GM21447 (cell line): ENCODE data around the gene COL2A1.

ENCODE experiments used
- ATAC-seq: cut with Tn5 transposase; IDR thresholded peaks from one replicate; pipeline ENCODE4 v1.9.1; 2021; ENCODE audit not compliant: unreplicated experiment

The COL2A1 gene

DNA sequence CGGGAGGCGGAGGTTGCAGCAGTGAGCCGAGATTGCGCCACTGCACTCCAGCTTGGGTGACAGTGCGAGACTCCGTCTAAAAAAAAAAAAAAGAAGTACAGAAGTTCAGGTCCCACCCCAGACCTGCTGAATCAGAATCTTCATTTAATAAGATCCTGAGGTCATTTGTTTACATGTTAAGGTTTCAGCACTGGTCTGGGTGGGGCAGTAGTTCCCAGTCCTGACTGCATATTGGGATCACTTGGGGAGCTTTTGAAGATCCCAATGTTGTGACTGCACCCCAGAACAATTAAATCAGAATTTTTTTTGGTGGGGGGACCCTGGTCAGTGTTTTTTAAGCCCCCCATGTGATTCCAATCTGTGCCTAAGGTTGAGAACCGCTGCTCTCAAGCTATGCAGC, 11.7 kb upstream of the COL2A1 start:
- no peak for ATAC-seq

DNA sequence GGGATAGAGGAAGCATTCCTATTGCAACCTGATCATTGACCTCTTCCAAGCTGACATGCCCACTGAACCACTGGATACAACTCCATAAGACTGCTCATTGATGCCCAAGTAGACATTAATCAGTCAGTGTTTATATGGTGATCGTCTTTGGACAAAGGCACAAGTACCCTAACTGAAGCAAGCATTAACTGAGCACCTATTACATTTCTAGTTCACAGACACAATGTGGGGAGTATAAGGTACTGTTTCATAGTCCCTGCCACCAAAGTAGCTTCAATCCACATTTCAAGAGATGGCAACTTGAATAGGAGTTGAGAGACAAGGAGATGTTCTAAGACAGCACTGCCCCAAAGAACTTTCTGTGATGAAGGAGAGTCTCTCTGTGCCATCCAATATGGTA, 10.9 kb upstream of the COL2A1 start:
- ATAC-seq = no peak

DNA sequence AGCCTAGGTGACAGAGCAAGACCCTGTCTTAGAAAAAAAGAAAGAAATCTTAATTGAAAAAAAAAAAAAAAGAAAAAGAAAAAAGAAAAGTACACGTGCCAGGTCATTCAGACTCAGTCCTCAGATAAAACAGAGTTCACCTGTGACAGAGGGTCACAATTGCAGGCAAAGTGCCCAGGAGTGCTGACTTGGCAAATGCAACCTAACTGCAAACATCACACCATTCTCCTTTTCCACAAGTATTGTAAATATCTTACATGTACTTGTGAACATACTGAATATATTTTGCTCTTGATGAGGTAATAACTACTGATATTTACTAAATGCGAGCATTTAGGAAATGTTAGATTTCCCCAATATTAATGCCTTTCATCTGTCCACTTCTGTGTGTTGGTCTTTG, 9.0 kb upstream of the COL2A1 start:
- ATAC-seq = no peak

DNA sequence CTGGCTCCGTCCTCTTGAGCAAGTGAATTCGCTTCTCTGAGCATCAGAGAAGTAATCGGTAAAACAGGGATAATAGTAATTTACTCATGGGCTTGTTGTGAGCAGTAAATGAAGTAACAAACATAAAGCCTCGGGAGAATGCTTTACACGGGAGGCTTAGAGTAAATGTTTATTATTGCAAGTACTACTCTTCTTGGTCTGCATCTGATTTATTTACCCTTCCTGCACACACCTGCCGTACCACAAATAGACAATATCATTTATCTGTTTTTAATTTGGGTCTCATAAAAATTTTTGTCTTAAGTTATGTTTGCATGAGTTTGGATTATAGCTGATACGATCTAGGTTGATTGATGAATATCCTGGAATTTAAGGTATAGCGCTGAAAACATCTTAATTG, 7.8 kb upstream of the COL2A1 start:
- ATAC-seq = no peak

DNA sequence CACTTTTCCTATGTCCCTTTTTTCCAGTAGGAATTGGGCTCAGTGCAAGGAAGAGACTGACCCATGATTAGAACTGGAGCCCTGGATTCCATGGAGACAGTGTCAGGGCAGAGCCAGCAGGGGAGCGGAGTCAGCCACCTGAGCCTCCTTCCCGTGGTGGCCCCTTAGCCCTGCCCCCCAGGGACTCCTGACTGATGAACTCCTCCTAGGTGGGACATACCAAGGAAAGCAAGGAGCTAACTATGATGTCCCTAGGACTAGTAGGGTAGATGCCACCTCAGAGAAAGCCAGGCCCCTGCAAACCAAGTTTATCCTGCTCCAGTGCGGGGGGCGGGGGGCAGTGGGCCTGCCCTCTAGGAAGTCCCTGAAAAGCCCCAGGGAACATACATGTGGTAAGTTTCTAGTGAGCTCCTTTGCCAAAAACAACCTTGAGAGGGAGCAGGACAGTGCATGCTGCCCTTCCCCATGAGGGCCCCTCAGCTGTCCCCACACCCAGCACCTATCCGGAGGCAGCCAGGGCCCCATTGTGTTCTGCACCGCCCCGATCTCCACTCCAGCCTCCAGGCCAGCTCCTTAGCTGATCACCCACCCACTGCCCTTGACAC, 6.2 kb upstream of the COL2A1 start:
- ATAC-seq = no peak

DNA sequence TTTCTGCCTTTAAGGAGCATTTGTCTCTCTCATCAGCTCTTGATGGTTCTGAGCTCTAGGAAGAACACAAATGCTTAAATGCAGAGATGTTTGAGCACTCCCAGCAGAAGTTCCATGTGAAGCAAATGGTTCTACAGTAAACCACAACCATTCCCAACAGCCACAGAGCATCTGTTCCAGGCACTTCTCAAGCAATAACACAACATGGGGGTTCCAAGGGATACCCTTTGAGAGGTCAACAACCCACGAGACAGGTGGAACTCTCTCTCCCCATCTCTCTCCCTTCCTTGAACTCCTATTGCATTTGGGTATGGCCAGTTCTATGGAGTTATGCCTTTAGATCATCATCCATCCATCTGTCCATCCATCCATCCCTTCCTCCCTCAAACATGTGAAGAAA, 5.2 kb upstream of the COL2A1 start:
- no peak for ATAC-seq

DNA sequence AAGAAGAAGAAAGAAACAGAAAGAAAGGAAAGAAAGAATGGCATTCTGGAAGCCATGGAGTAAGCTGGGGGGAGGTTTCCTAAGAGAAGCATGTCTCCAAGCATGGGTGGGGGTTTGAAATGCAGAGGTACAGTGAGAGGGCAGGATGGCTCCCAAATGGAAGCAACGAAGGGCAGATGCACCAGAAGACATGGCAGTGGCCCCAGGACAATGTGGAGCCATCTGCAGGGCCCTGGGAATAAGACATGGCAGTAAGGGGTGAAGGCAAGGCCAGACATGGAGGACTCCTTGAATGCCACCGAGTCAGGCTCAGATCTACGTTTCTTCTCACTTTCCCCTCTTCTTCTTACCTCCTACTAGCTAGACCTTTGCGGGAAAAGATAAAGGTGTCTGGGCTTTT, 4.7 kb upstream of the COL2A1 start:
- ATAC-seq = no peak

DNA sequence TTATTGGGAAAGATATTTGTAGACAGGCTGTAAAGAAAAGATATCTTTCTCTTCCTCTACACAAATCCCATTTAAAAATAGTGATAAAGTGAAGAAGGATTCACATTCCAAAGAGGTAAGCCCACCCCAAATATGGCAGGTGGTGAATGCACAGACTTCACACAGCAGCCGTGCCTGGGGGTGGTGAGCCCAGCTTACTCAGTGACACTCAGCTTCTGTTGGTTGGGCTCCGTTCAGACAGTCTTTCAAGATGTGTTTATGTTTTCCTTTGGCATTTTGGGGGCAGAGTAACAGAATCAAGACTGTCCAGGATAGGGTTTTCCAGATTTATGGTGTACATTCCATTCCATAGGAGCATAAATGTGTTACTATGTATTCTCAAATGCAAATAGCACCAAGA, 4.1 kb upstream of the COL2A1 start:
- no peak for ATAC-seq

DNA sequence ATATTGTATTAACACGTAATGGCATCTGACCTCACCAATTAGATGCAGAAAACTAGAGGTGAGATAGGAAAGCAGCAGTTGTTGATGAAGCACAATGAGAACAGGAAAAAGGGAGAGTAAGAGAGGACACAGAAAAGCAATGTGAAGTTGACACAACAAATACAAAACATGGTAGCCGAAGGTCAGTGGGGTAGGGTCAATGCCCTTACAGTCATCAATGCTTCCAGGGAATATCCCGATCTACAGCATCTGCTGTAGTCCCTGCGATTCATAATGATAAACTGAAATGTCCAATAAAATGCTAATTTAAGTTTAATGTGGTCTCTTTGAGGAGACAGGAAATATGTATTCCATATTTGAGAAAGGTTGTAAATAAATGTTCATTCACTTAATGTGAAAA, 2.9 kb upstream of the COL2A1 start:
- no peak for ATAC-seq

DNA sequence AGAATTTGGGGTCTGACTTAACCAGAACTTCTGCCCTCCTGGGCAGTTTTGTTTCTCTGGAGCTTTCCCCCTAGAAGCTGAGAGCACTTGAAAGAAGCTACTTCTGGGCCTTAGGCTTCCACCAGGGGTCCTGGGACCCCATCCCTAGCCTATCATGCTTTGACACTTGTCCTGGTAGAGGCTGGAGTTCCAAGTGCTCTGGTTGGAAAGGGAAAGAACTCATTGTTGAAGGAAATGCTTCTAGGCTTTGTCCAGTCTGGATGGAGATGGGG, 1.4 kb upstream of the COL2A1 start:
- ATAC-seq = no peak

DNA sequence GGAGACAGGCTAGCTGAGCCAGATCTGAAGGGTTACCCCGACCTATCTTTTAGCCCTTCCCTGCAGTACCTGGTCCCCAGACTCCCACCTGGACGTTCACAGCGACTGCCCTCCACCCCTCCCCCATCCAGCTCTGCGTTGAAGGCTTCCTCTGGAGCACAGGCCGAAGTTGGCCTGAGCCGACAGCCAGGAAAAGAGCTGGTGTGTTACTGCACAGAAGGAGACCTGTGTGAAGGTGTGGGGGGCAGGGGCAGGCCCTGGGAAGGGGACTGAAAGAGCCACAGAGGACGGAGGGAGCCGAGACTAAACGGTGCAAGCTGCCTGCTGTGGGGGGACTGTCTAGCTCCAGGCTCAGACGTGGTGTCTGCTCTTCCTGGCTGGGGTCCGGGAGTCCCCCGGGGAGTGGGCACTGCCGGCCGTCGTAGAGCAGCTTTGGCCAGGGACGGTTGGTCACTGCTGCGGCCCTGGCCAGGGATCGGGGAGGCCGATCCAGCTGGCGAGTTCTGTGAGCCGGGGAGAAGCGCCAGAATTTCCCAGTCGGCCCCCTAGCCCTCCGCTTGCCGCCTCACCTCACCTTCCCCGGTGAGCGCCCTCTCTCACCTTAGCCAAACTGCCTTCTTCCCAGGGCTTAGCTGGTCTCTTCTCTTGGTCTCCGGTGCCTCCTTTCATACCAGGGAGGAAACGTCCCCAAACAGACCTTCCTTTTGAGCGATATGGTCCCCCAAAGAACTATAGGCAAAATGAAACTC, 899 bp upstream of the COL2A1 start:
- ATAC-seq = no peak

DNA sequence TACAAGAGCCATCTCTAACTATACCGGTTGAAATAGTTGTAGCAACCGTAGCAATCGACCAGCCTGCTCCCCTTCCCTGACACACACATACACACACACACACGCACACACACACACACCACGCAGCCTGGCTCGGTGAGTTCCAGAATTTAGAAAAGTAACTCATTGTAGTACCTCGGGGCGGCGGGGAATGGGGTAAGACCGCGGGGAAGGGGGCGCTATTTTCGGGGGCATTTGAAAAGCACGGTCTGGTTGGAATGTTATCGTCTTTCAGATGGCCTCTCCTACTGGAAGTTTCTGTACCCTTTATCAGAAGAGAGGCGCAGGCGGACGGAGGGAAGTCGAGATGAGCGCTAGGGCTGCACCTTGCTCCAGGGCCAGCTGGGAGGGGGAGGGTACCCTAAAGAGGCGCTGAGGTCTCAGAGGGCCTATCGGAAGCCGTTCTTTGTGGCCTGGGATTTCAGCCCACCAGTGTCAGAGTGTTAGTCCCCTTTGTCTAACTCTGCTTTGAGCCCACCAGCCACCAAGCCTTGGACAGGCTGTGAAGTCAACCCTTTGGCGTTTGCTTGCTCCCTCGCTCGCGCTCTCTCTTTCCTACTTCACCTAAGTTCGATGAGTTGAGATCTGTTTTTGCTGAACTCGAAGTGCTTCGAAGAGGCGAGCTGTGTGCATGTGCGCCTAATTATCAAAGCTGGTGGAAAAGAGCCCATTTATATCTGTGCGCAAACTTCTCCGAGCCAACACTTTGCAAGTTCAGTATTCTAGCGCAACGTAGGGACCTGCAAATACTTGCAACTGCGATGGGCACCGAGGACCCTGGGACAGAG, 837 bp downstream of the COL2A1 start:
- no peak for ATAC-seq

DNA sequence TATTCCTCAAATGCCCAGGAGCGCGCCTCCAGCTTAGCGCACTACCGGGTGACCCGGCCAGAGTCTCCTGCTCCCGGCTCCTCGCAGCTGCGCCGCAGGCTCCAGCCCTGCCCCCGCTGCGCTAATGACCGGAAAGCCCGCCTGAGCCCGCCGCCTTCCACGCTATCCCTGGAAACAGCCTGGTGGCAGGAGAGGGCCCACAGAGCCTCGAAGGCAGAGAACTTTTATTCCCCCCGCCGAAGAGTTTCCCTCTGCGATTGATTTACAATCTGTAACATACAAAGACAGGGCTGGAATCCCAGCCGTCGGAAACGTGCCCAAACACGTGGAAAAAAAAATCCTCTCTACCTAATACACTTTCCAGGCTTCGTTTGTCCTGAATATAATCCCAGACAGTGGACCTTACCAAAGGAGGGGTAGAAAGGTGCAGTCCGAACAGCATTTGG, 1.5 kb downstream of the COL2A1 start:
- no peak for ATAC-seq

DNA sequence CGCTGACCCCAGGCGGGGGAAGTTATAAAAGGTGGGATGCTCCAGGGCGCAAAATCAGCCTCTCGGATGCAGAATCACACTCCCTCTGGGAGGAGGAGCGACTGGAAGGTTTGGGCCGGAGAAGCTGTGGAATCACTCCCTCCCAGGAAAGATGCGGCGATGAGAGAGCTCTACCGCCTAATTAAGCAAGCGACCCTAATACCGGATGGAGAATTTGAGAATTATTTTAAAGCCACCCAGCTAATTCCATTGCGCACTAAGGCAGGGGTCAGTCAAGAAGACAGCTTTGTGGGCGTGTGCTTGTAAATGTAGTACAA, 1.9 kb downstream of the COL2A1 start:
- ATAC-seq = no peak

DNA sequence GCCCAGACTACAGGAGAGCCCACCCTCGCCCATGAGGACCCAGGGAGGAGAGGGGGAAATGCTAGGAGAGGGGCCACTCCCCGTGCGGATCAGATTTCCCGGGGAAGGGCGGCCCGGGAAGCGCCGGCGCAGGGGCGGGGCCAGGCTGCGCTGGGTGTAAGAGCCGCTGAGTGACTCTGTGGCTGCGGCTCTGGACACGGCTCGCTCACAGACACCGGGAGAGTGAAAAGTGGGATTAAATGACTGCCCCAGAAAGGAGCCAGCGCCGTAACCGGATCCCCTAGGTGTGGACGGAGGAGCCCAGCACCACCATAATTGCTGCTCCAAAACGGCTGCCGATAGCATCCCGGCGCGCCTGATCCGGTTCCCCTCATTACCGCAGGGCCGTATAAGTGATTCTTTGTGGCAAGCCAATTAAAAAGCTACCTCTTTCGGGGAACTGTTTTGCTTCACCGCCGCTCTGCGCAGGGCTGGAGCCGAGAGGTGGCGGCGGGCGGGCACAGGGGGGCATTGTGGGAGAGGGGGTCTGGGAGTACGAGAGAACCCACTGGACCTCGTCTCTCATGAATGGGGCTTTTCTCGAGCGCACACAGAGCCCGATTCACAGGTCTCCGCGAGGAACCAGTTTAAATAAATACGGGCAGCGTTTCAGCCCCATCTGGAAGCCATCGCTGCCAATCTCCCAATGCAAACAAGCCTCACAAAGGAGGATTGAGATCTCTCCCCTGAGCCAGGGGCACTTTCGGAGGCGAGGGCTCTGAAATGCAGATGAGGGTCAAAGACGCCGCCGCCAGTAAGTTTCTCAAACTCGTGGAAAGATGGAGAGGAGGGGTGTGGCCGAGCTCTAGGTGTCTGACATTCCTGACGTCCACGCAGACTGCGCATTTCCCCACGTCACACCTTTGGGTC, 2.5 kb downstream of the COL2A1 start:
- ATAC-seq = no peak

DNA sequence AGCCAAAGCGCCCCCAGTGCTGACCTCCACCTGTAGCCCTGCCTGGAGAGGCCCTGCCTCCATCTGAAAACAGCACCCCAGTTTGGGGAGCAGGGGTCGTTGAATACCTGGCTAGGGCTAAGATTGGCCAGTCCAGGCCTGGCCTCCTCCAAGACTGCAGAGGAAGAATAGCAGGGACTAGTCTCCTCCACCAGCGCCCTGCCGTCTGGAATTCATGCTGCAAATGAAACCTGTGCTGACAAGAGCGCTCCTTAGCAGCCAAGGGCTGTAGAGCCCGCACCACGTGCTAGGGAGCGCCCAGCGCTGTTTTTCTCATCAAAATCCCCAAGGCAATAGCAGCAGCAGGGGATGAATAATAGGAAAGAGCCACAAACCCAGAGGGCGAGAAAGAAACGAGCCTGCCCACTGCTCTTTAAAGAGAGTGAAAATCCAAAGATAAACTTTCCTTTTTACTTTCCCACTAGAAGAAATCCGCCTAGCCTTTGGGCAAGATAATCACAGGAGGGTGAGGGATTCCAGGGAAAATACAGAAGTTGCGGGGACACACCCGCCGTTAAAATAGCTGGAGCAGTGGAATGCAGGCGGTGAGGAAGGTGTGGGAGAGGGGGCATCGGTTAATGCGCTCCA, 3.3 kb downstream of the COL2A1 start:
- ATAC-seq = no peak

DNA sequence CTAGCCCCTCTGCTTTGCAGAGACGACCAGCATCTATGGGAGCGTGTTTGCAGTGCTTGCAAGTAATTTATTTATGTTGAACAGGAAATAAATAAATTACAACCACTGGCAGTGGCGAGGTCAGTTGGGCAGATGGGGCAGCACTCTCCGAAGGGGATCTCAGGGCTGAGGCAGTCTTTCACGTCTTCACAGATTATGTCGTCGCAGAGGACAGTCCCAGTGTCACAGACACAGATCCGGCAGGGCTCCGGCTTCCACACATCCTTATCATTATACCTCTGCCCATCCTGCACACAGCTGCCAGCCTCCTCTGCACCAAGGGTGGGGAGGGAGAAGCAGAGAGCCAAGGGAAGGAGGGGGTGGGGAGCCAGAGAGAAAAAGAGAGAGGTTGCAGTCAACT, 4.5 kb downstream of the COL2A1 start:
- no peak for ATAC-seq

DNA sequence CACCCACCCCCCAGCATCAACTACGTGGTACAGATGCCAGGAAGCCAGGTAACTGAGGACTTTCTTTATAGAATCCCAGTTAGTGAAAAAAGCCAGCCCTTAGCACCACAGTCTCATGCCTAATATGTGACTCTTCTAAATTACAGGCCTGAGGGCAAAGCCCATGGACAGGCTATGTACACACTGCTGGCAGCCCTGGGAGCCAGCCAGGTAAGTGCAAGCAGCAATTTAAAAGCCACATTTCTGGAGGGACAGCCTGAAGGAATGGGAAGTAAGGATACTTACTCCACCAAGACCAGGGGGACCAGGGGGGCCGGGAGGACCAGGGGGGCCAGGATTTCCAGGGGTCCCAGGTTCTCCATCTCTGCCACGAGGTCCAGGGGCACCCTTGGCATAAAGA, 7.0 kb downstream of the COL2A1 start:
- no peak for ATAC-seq

DNA sequence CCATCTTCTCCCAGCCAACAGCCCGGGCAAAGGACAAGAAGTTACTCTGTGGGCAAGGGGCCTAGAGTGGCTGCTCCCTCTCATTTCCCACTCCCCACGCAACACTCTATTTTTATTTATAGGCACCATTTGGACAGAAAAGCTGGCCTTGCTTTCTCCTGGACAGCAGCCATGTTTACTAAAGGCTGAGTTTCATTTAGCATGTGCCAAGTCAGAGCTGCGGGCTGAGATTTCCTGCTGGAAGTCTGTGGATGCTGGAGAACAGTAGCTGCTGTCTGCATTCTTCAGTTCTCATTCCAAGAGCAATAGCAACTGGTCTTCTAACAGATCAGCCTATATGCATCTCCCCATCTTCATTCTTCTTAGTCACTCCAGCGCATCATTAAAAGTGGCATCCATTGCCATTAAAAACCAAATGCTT, 8.3 kb downstream of the COL2A1 start:
- no peak for ATAC-seq

DNA sequence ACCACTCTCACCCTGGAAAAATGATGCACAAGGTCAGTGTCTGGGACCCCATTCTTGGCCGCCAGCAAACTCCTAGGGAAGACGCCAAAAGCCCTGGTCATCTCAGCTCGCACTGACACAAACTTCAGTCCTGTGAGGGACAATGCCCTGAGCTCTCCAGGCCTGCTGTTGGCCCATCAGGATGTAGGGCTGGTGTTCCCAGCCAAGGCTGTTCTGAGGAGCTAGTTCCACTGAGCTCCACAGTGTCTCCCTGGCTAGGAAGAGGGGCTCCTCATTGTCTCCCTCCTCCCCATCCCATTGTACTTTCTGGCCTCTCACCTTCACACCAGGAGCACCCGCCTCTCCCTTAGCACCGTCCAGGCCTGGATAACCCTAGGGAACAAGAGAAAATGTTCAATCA, 10.8 kb downstream of the COL2A1 start:
- no peak for ATAC-seq

DNA sequence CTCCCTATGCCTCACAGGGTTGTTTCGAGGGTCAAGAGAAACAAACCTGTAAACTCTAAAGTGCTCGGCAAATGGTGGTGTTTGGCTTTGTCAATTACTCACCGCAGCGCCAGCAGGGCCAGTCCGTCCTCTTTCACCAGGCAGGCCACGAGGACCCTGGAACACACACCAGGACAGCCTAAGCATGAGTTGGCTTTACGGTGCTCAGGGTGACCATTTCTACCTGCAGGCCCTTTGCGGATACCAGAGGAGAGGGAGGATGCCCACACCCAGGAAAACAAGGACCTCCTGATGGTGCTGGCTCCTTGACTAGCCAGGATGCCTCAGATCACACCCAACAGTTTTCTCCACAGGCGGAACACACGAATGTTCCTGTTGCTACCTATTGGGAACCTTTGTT, 11.5 kb downstream of the COL2A1 start:
- no peak for ATAC-seq
